HUES64 (cell line): ENCODE data around the gene DNMT3L. TPM values are rescaled to one million over a fixed set of nuclear protein-coding genes. Genes with fewer than 3 reads are reported as not detected.
"Not testable (repeated sequence)": the region's sequence is repeated elsewhere in the genome, so short reads cannot be mapped to it uniquely, and the experiment has no call there.

ENCODE experiments used
- H3K27ac ChIP-seq: 2 replicates; pipeline ENCODE4 v1.7.0; 2013; ENCODE audit warnings: low read depth, low read length, inconsistent platforms
- H3K27me3 ChIP-seq: 2 replicates; pipeline ENCODE4 v1.6.1; 2013; ENCODE audit warnings: mild to moderate bottlenecking, low read length; ENCODE audit not compliant: insufficient read depth
- H3K36me3 ChIP-seq: 2 replicates; pipeline ENCODE4 v1.6.1; 2013; ENCODE audit warnings: mild to moderate bottlenecking, low read length; ENCODE audit not compliant: insufficient read depth
- H3K4me1 ChIP-seq: 2 replicates; pipeline ENCODE4 v1.6.1; 2013; ENCODE audit warnings: mild to moderate bottlenecking, low read length, moderate library complexity; ENCODE audit not compliant: insufficient read depth
- H3K4me3 ChIP-seq: 2 replicates; pipeline ENCODE4 v1.5.1; 2013; ENCODE audit warnings: mild to moderate bottlenecking, low read length, moderate library complexity
- H3K9ac ChIP-seq: 2 replicates; pipeline ENCODE4 v1.6.1; 2013; ENCODE audit warnings: mild to moderate bottlenecking, low read depth, low read length
- H3K9me3 ChIP-seq: 2 replicates; pipeline ENCODE4 v1.6.1; 2013; ENCODE audit warnings: low read depth, low read length; ENCODE audit not compliant: insufficient read depth
- WGBS: fragments of 150-250, 120-280 bp; methylation state at CpG from one replicate; pipeline ENCODE4 v1.1.7; 2013; ENCODE audit warnings: missing lambda C conversion rate; 5-methylcytosine and 5-hydroxymethylcytosine counted together
- polyA plus RNA-seq, 2 experiments: library from polyadenylated mRNA; stranded (reverse); fragments of 50-300 nt; gene quantifications; one replicate each; pipeline ENCODE4 v1.2.3, GENCODE V29; 2013

DNMT3L gene
- 0.20 TPM for polyA plus RNA-seq (2013, experiment 1 of 2)
- not detected for polyA plus RNA-seq (2013, experiment 2 of 2)

DNA sequence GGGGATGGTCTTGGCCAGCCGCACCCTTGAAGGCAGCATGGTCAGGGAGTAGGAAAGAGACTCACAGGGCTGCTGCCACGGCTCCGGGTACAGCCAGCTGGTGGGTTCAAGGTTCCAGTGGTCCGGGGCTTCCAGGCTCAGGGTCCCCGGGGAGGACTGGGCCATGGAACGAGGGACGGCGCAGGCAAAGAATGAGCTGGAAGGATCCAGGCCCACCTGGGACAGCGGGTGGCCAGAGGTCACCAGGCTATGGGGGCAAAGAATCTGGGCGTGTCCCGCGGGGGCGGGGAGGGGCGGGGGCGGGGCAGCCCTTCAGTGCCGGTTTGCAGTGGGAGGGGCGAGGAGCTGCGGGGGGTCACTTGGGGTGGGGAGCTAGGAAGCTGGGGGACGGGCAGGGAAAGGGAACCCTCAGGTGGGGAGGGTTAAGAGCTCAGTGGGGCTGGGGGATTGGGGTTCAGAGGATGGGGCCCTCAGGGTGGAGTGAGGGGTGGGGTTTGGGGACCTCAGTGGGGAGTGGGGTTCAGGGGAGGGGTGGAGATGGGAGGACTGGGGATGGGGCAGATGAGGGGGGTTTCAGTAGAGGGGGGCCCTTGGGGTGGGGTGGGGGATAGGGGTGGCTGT, at the start of gene DNMT3L:
Gene DNMT3L, minus strand, starts transcription at position 223 of the 621 bp plus-strand sequence. CDS start 638 bp downstream, outside the sequence.
- H3K36me3 ChIP-seq = no peaks in the 10 kb centered on the region
- no peak within 1 kb of the TSS for H3K27ac ChIP-seq
- no peaks in the 10 kb centered on the region for H3K27me3 ChIP-seq
- no peaks in the 10 kb centered on the region for H3K9me3 ChIP-seq
- no peak within 1 kb of the TSS for H3K4me3 ChIP-seq
- WGBS = 74% methylated on average over 19 of the region's 19 CpGs
- H3K4me1 ChIP-seq = peaks cover 9% of the 10 kb centered on the region; the same call in 1 of the 2 replicates
- no peak within 1 kb of the TSS for H3K9ac ChIP-seq

DNA sequence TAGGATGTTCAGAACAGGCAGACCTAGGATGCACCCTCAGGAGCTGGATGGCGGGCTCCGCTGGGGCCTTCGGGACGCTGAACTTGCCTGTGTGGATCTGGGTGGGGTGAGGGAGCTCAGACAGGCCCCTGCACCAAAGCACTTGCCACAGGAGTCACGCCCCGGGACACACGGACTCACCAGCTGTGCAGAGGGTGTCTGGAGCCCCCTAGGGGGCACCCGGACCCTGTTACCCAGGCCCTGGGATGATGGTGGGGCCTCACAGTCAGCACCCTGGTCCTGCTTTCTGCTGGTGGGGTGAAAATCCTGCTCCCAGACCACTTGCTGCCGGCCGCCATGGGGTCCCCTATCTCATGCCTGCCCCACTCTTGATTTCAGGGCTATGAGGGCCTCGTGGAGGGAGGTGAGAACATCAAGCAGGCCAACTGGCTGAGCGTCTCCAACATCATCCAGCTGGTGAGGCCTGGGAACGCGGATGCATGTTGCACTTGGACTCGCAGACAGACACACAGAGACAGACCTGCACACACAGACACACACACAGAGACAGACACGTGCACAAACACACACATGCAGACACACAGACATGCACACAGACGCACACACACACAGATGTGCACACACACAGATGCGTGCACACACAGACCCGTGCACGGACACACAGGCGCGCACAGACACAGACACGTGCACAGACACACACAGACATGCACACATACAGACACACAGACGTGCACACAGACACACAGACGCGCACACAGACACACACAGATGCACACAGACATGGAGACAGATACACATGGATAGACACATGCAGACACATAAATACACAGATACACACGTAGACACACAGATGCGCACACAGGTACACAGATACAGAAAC, 49.2 kb upstream of the DNMT3L start:
- Histone ChIP-seq H3K9ac (no peak overlapping the region), H3K27ac (no peak overlapping the region), H3K4me3 (no peak overlapping the region), H3K4me1 (peaks cover 4% of the 10 kb centered on the region), H3K9me3 (no peaks in the 10 kb centered on the region), H3K27me3 (no peaks in the 10 kb centered on the region), H3K36me3 (peaks cover 46% of the 10 kb centered on the region)
- 95% methylated on average over 28 of the region's 28 CpGs for WGBS

DNA sequence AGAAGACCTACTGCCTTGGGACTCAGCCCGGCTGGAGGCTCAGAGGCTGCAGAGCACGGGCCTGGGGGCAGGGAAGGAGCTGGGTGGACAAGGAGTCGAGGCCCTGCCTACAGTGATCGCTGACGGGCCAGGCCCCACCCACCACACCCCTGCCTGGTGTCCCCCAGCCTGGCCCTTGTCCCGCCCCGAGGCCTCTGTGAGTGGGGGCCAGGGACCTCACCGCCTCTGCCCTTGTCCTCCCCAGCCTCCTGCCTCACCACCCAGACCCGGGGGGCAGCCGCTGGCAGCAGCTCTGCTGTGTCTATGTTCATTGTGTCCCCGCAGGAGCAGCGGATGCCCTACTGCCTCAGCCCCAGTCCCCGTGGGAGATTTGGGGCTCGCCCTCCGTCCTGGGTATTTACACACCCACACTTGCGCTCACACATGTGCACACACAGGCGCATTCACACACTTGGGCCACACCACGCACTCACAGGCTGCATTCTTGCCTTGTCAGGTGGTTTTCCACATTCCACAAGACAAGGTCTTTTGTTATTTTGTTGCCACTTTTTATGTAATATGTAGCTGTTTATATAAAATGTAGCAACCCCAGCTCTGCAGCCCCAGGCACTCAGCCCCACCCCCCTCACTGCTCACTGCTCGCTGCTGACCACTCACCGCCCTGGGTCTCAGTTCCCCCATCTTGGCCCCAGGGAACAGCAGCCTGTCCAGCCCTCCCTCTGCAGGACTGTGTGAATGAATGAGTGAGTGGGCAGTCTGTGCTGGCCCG, 45.4 kb upstream of the DNMT3L start:
- Histone ChIP-seq H3K27ac (no peak overlapping the region), H3K9ac (no peak overlapping the region), H3K9me3 (no peaks in the 10 kb centered on the region), H3K4me1 (peaks cover 4% of the 10 kb centered on the region), H3K36me3 (peaks cover 23% of the 10 kb centered on the region), H3K4me3 (no peak overlapping the region), H3K27me3 (no peaks in the 10 kb centered on the region)
- 95% methylated on average over 21 of the region's 21 CpGs for WGBS

DNA sequence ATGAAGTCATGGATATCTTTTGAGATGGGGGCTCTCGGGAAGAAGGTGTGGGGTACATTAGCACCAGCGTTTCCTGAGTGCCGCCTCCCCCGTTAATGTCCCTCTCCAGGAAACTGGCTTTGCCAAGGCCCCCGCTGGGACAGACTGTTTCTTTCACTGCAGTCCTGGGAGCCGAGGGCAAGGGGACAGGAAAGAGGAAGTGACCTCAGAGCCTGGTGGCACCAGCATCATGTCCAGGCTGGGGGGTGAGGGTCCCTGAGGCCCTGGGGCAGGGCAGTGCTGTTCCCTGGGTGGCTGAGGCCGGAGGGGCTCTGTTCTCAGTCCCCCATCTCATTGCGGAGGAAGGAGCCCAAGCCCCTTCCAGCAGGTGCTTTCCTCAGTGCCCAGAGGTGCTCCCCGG, 44.0 kb upstream of the DNMT3L start:
- H3K4me1 ChIP-seq = peaks cover 4% of the 10 kb centered on the region
- no peaks in the 10 kb centered on the region for H3K9me3 ChIP-seq
- no peaks in the 10 kb centered on the region for H3K27me3 ChIP-seq
- no peak overlapping the region for H3K9ac ChIP-seq
- H3K36me3 ChIP-seq = peaks cover 12% of the 10 kb centered on the region
- no peak overlapping the region for H3K27ac ChIP-seq
- H3K4me3 ChIP-seq = no peak overlapping the region
- 94% methylated on average over 9 of the region's 9 CpGs for WGBS

DNA sequence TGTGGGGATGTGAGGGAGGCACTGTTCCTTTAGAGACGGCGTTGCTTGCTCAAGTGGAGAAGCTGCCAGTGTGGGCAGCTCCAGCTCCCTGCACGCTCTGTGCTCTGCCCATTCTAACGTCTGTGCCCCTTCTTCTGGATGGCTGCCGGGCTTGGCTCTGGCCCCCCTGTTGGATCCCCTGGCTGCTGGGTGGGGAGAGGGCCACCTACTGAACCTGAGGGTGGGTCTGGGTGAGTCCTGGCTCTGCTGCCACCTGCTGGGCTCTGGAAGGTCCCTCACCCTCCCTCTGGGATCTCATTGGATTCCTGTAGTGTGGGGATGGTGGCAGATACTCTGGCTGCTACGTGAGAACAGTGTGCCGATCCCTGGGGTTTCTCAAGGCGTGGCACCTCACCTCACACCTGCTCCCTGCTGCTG, 43.2 kb upstream of the DNMT3L start:
- H3K9me3 ChIP-seq = no peaks in the 10 kb centered on the region
- no peaks in the 10 kb centered on the region for H3K27me3 ChIP-seq
- peaks cover 4% of the 10 kb centered on the region for H3K4me1 ChIP-seq
- 81% methylated on average over 8 of the region's 8 CpGs for WGBS
- no peak overlapping the region for H3K27ac ChIP-seq
- H3K36me3 ChIP-seq = peaks cover 4% of the 10 kb centered on the region; the same call in 1 of the 2 replicates
- H3K4me3 ChIP-seq = no peak overlapping the region
- H3K9ac ChIP-seq = no peak overlapping the region

DNA sequence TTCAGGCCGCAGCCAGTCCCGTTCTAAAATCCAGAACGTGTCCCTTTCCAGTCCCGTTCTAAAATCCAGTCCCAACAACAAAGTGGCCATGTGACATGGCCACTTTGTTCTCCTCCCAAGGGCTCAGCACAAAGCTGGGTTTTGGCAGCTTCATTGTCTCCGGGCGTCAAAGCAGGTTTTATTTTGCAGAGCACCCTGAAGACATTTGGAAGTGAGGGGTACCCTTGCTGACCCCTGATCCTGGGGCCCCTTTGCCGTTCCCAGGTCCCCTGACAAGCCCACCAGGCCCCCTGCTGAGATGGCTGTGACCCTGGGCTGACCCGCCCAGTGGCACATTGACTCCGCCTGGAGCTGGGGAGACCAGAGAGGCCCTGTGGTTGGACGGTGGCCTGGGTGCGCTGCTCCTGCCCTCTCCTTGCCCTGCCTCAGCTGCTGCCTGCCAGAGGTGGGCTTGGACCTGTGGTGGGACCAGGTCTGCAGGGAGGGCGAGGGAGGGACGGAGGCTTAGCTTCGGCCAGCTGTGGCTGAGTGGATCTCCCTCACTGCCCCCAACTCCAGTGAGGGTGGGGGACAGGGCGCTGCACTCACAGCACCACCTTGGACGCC, 42.4 kb upstream of the DNMT3L start:
- Histone ChIP-seq H3K9me3 (no peaks in the 10 kb centered on the region), H3K27me3 (no peaks in the 10 kb centered on the region), H3K4me3 (no peak overlapping the region), H3K36me3 (peaks cover 4% of the 10 kb centered on the region; the same call in 1 of the 2 replicates), H3K4me1 (peaks cover 4% of the 10 kb centered on the region), H3K9ac (no peak overlapping the region; the same call in 1 of the 2 replicates), H3K27ac (no peak overlapping the region; the same call in 1 of the 2 replicates)
- WGBS = 89% methylated on average over 16 of the region's 16 CpGs

DNA sequence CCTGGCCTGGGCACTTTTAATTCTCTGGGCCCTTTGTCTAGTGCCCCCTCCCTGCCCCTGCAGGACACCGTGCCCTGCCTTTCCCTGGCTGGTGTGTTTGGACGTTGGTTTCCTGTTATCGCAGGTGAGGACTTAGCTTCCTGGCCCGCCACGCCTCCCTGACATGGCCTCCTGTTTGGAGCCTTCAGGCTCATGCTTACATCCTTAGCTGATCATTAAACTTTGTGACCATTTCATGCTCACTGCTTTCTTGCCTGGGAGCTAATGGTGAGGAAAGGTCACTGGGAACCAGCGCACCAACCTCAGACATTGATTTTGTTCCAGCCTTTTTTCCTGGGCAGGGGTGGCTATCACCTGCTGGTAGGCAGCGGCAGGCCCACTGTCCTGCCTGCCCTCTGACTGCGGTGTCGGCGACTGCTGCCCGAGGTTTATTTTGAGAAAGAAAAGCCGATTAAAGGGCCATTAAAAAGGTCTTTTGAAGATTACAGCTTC, 41.8 kb upstream of the DNMT3L start:
- Histone ChIP-seq H3K27me3 (no peaks in the 10 kb centered on the region), H3K4me3 (no peak overlapping the region), H3K9ac (no peak overlapping the region), H3K27ac (no peak overlapping the region; the same call in 1 of the 2 replicates), H3K4me1 (no peaks in the 10 kb centered on the region; the same call in 1 of the 2 replicates), H3K36me3 (peaks cover 4% of the 10 kb centered on the region; the same call in 1 of the 2 replicates), H3K9me3 (no peaks in the 10 kb centered on the region)
- WGBS = 89% methylated on average over 12 of the region's 12 CpGs

DNA sequence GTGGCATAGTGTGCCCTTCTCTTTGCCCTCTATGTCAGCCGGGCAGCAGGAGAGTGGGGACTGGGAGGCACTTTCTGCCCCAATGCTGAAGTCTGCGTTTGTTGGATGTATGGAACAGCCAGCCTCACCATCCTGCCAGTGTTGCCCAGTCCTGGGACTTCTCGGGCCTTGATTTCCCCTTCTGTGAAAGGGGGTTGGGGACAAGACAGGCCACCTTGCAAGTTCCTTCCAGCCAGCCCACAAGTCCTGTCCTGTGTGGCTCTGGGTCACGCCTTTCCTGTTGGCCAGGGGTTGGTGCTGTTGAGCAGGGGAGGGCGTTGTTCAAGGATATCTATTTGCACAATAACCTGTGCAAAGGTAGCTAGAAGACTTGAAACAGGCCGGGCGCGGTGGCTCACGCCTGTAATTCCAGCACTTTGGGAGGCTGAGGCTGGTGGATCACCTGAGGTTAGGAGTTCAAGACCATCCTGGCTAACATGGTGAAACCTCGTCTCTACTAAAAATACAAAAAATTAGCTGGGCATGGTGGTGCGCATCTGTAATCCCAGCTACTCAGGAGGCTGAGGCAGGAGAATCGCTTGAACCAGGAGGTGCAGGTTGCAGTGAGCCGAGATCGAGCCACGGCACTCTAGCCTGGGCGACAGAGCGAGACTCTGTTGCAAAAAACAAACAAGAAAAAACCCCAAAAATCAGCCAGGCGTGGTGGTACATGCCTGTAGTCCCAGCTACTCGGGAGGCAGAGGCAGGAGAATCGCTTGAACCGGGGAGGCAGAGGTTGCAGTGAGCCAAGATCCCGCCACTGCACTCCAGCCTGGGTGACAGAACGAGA, 41.1 kb upstream of the DNMT3L start:
- H3K9ac ChIP-seq, H3K4me3 ChIP-seq, H3K4me1 ChIP-seq, H3K9me3 ChIP-seq, H3K27me3 ChIP-seq, H3K36me3 ChIP-seq, H3K27ac ChIP-seq: not testable (repeated sequence)
- WGBS = 91% methylated on average over 23 of the region's 23 CpGs

DNA sequence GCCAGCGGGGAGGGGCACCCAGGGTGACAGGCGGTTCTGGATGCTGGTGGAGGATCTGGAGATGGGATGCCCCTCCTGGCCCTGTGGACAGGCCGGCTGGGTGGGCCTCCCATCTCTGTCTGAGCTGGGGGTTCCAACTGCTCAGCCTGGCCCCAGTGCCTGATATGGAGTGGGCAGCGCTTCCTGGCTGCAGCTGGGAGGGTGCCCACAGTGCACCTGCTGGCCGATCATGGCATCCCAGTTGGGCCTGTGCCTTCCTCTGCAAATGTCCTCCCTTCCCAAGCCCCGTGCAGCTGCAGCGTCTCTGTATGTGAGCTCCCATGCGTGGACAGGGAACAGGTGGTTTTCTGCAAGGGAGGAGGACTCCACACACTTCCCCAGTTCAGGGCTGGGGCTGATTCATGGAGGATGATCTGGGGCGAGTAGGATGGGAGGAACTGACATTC, 40.3 kb upstream of the DNMT3L start:
- no peaks in the 10 kb centered on the region for H3K9me3 ChIP-seq
- no peak overlapping the region for H3K27ac ChIP-seq
- no peaks in the 10 kb centered on the region for H3K27me3 ChIP-seq
- H3K36me3 ChIP-seq = no peaks in the 10 kb centered on the region
- 94% methylated on average over 9 of the region's 9 CpGs for WGBS
- no peak overlapping the region for H3K4me3 ChIP-seq
- no peak overlapping the region for H3K9ac ChIP-seq
- no peaks in the 10 kb centered on the region; the same call in 1 of the 2 replicates for H3K4me1 ChIP-seq

DNA sequence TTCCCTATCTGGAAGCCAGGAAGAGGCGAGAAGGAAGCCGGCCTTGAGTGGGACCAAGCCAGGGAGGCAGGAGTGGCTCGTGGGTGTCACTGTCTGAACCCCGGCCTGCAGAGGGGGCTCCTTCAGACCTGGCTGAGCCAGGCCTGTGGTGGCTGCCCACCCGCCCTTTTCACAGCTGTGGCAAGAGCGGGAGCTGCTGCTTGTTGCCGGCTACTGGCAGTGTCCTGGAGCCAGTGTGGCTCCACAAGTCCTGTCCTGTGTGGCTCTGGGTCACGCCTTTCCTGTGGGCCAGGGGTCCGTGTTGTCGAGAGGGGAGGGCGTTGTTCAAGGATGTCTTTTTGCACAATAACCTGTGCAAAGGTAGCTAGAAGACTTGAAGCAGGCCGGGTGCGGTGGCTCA, 39.4 kb upstream of the DNMT3L start:
- Histone ChIP-seq H3K27ac (no peak overlapping the region), H3K9ac (no peak overlapping the region; the same call in 1 of the 2 replicates), H3K36me3 (no peaks in the 10 kb centered on the region), H3K9me3 (no peaks in the 10 kb centered on the region), H3K4me1 (no peaks in the 10 kb centered on the region; the same call in 1 of the 2 replicates), H3K27me3 (no peaks in the 10 kb centered on the region), H3K4me3 (peak overlapping the region; percentile 66)
- WGBS = 86% methylated on average over 13 of the region's 13 CpGs
